AG10803 (cell line): Measurements from ENCODE around the gene ABHD11.

Experiments
- DNase-seq: peaks from one replicate; pipeline ENCODE4 v3.0.0; 2010; ENCODE audit warnings: low read depth
- H3K4me3 ChIP-seq: 2 replicates; pipeline ENCODE4 v1.5.1; 2011; ENCODE audit warnings: mild to moderate bottlenecking, low read length, control low read depth
- TF ChIP-seq, protein P1 (sequence below): conservative IDR thresholded peaks from 2 replicates; pipeline ENCODE4 v1.5.1; 2011; ENCODE audit warnings: mild to moderate bottlenecking, low read length, control low read depth, inconsistent platforms

ABHD11 gene

GRCh38 chr7:73702665-73703064 is 35.9 kb downstream of the ABHD11 start:
- no peak for DNase-seq
- TF ChIP-seq, protein P1, sequence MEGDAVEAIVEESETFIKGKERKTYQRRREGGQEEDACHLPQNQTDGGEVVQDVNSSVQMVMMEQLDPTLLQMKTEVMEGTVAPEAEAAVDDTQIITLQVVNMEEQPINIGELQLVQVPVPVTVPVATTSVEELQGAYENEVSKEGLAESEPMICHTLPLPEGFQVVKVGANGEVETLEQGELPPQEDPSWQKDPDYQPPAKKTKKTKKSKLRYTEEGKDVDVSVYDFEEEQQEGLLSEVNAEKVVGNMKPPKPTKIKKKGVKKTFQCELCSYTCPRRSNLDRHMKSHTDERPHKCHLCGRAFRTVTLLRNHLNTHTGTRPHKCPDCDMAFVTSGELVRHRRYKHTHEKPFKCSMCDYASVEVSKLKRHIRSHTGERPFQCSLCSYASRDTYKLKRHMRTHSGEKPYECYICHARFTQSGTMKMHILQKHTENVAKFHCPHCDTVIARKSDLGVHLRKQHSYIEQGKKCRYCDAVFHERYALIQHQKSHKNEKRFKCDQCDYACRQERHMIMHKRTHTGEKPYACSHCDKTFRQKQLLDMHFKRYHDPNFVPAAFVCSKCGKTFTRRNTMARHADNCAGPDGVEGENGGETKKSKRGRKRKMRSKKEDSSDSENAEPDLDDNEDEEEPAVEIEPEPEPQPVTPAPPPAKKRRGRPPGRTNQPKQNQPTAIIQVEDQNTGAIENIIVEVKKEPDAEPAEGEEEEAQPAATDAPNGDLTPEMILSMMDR: no peak
- no peak overlapping the region for H3K4me3 ChIP-seq

DNA sequence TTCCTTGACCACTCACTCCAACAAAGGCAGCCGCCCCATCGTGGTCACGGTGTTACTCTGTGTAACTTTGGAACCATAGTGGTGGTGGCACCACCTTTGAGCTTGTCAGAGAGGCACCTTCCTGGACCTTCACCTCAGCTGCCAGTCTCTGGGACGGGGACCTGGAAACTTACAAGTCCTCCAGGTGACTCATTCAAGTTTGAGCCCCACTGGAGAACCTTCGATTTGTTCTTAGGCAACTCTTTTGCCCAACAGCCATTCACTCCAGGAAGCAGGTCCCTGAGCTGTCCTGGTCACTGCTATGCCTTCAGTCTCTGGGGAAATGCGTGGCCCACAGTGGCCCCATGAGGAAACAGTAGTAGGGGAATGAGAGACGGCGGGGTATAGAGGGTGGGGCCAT is 36.4 kb downstream of the ABHD11 start:
- DNase-seq: no peak
- H3K4me3 ChIP-seq: no peak overlapping the region
- TF ChIP-seq, protein P1: no peak

GRCh38 chr7:73701357-73701995 is 37.1 kb downstream of the ABHD11 start:
- TF ChIP-seq, protein P1: peak; percentile 65
- no peak overlapping the region for H3K4me3 ChIP-seq
- DNase-seq: peak; percentile 82

- TF ChIP-seq, protein P1: no peak
- DNase-seq: no peak
- H3K4me3 ChIP-seq: no peak overlapping the region
These were observed 37.9 kb downstream of the ABHD11 start for GRCh38 chr7:73700581-73701134.

- TF ChIP-seq, protein P1: no peak
- no peak overlapping the region for H3K4me3 ChIP-seq
- no peak for DNase-seq
These were observed 38.6 kb downstream of the ABHD11 start for GRCh38 chr7:73700069-73700423.

- TF ChIP-seq, protein P1: no peak
- no peak for DNase-seq
- no peak overlapping the region for H3K4me3 ChIP-seq
These were observed 39.1 kb downstream of the ABHD11 start for GRCh38 chr7:73699370-73700068.

DNA sequence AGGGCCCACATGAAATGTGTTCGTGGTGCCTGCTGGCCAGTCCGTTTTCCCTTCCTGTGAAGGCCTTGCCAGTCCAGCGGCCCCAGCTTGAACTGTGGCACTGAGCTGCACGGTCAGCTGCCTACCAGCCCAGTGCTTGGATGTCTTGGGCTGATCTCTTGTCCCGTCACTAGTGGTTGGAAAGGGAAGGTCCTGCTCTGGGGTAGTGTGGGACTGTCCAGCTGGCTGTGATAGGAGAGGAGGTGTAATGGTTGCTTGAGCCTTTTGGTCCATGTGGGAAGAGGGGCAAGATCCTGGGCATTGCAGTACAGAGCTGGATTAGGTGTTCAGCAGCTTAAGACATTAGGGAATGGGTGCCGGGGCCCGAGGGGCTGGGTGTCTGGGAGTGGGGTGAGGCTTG is 40.2 kb downstream of the ABHD11 start:
- DNase-seq: no peak
- TF ChIP-seq, protein P1: no peak
- H3K4me3 ChIP-seq: no peak overlapping the region
